GM12865 (cell line): ENCODE data around the gene ADGRD1.
"Not testable (repeated sequence)": the region's sequence is repeated elsewhere in the genome, so short reads cannot be mapped to it uniquely, and the experiment has no call there.

ENCODE experiments used
- DNase-seq: peaks from one replicate; pipeline ENCODE4 v3.0.0; 2010; ENCODE audit warnings: low read depth
- H3K4me3 ChIP-seq: 2 replicates; pipeline ENCODE4 v1.5.1; 2011; ENCODE audit warnings: mild to moderate bottlenecking, low read depth, low read length, control low read depth
- TF ChIP-seq, protein P1 (sequence below): IDR thresholded peaks from 2 replicates; pipeline ENCODE4 v1.5.1; 2011; ENCODE audit warnings: low read length, control low read depth, low read depth, inconsistent platforms; ENCODE audit not compliant: insufficient read depth; ENCODE audit errors: missing control alignments

The ADGRD1 gene

DNA sequence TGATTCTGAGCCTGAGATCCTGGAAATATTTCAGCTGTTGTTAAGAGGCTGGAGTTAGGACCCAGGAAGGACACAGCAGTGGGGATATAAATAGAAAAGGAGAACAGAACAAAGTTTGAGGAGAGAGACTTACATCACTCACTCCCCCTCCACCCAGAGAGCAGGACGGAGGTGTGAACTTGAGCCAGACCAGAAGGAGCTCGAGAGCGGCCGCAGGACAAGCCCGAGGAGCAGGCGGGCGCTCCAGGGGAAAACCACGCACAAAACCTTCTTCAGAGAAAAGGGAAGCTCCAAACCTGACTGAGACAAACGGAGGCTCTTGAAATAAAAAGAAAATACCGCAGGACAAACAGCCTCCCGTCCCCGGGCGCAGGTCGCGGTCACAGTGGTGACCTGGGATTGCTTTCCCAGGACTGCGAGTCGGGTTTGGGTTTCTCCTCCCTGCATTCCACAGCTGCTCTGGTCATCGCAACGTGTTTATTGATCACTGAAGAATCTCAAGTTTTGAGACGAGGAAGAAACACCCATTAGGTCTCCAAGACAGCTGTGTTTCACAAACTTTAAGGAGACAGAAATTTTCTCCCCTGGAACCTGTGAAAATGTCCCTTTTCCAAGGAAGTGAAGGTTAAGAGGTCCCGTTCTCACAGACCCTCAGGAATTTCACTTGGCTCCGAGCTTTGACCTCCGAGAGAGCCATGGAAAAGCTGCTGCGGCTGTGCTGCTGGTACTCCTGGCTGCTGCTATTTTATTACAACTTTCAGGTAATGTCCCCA, at the start of gene ADGRD1:
Gene ADGRD1, plus strand, starts transcription at position 137 of the 773 bp plus-strand sequence. Its CDS starts 559 bp downstream, at position 696.
- peak within 1 kb of the TSS; percentile 0 for H3K4me3 ChIP-seq
- DNase-seq = peak; percentile 18
- TF ChIP-seq, protein P1, sequence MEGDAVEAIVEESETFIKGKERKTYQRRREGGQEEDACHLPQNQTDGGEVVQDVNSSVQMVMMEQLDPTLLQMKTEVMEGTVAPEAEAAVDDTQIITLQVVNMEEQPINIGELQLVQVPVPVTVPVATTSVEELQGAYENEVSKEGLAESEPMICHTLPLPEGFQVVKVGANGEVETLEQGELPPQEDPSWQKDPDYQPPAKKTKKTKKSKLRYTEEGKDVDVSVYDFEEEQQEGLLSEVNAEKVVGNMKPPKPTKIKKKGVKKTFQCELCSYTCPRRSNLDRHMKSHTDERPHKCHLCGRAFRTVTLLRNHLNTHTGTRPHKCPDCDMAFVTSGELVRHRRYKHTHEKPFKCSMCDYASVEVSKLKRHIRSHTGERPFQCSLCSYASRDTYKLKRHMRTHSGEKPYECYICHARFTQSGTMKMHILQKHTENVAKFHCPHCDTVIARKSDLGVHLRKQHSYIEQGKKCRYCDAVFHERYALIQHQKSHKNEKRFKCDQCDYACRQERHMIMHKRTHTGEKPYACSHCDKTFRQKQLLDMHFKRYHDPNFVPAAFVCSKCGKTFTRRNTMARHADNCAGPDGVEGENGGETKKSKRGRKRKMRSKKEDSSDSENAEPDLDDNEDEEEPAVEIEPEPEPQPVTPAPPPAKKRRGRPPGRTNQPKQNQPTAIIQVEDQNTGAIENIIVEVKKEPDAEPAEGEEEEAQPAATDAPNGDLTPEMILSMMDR = no peak

DNA sequence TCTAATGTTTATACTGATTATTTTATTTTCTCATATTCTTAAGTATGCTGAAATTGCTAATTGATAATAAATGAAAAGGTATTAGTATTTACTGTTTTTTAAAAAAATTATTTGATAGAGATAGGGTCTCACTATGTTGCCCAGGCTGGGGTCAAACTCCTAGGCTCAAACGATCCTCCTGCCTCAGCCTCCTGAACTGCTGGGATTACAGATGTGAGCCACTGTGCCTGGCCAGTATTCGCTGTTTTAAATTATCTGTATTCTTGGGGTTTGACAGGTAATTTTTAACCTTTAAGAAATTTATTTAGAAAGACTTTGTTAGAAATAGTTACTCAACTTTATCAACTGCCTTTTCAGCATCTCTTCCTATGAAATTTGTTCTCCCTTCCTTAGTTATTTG, 49.6 kb upstream of the ADGRD1 start:
- H3K4me3 ChIP-seq = no peak overlapping the region
- TF ChIP-seq, protein P1 = no peak
- DNase-seq = no peak

DNA sequence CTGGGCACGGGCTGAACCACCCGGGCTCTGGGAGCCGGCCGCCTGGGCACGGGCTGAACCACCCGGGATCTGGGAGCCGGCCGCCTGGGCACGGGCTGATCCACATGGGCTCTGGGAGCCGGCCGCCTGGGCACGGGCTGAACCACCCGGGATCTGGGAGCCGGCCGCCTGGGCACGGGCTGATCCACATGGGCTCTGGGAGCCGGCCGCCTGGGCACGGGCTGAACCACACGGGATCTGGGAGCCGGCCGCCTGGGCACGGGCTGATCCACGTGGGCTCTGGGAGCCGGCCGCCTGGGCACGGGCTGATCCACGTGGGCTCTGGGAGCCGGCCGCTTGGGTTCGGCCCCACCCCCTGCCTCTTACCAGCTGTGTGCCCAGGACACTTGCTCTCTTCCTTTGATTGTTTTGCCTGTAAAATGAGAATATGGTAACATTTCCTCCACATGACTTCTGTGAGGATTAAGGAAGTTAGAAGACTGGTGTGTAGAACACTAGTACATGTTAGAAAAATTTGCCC, 48.7 kb upstream of the ADGRD1 start:
- not testable (repeated sequence) for H3K4me3 ChIP-seq

DNA sequence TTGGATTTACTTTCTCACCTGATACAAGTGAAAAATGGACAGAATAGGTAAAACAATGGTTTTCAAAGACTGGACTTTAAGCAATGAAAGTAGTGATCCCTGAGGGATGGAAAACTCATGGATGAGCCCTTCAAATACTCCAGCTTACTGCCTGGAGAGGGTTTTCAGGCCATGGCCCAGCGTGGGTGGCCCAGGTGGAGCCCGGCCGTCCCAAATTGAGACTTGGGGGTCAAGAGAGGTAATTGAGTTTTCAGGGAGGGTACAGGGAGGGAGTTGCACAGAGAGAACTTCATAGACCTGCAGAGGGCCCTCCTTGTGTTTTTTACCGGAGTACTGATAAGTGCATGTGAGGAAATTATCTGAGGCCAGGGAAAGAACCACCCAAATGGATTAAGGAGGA, 44.6 kb upstream of the ADGRD1 start:
- TF ChIP-seq, protein P1 = no peak
- no peak for DNase-seq
- no peak overlapping the region for H3K4me3 ChIP-seq

More for the DNA sequence above, 48.7 kb upstream of the ADGRD1 start:
- not testable (repeated sequence) for DNase-seq

DNA sequence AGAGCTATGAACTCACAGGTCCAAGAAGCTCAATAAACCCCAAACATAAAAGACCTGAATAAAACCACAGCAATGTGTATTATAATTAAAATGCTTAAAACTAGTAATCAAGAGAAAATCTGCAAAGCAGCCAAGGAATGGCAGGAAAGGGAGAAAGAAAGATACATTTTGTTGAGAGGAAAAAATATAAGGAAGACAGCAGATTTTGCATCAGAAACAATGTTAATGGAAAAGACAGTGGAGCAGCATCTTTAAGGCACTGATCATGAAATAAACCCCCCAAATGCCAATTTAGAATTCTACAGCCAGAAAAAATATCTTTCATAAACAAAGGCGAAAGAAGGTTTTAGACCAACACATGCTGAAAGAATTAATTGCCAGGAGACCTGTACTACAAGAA, 42.5 kb upstream of the ADGRD1 start:
- TF ChIP-seq, protein P1 = no peak
- H3K4me3 ChIP-seq = no peak overlapping the region
- no peak for DNase-seq

DNA sequence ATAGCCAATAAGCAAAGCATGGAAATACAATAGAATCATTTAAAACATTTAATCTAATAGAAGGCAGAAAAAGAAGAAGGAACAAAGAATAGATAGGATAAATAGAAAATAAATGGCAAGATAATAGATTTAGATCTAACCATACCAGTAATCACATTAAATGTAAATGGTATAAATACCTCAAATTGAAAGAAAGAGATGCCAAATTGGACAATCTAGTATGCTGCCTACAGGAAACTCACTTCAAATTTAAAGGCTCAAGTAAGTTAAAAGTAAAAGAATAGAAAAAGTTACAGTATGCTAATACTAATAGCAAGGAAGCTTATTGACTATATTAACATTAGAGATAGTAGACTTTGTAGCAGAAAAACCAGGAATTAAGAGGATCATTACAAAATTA, 41.8 kb upstream of the ADGRD1 start:
- TF ChIP-seq, protein P1 = no peak
- no peak for DNase-seq
- no peak overlapping the region for H3K4me3 ChIP-seq

DNA sequence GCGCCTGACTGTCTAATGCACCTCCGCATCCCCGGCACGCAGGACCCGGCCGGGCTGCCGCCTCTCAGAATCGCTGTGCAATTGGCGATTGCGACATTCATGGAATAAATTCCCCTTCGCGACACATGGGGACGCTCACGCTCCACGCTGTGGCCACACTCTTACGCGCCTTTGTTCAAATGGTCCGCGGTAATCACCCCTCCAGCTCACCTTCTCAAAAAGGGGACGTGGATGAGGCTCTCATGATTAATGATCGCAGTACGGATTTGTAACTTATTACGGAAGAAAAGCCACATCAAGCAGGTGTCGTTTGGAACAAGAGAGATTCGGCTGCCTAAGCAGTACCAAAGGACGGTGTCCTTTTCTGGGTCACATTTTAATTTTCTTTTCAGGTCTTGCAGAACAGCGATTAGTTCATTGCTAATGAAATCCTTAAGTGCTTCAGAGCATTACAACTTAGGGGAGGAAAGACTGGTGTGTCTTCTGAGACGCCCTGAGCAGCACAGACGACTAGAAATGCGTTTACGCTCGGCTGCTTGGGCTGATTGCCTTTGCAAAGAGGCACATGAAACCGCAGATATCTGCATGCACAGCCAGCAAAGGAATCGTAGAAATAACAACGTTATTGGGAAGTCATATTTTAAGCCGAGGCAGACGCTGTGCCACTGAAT, 37.3 kb upstream of the ADGRD1 start:
- no peak overlapping the region for H3K4me3 ChIP-seq
- DNase-seq = peak; percentile 69
- TF ChIP-seq, protein P1 = peak; percentile 96
